Skeletal muscle cell (primary cell): ENCODE results near the gene MAPRE2.
"Not testable (repeated sequence)": the region's sequence is repeated elsewhere in the genome, so short reads cannot be mapped to it uniquely, and the experiment has no call there.

Experiments
- DNase-seq: peaks from one replicate; pipeline ENCODE4 v3.0.0-alpha.2; 2010; ENCODE audit warnings: low read depth
- H3K4me3 ChIP-seq: 2 replicates; pipeline ENCODE4 v1.5.1; 2011; ENCODE audit warnings: low read depth, mild to moderate bottlenecking, control low read depth, low read length, moderate library complexity

MAPRE2 gene

GRCh38 chr18:35136248-35136647 lies 95.0 kb downstream of the MAPRE2 start:
- no peak for DNase-seq
- no peak overlapping the region for H3K4me3 ChIP-seq

DNA sequence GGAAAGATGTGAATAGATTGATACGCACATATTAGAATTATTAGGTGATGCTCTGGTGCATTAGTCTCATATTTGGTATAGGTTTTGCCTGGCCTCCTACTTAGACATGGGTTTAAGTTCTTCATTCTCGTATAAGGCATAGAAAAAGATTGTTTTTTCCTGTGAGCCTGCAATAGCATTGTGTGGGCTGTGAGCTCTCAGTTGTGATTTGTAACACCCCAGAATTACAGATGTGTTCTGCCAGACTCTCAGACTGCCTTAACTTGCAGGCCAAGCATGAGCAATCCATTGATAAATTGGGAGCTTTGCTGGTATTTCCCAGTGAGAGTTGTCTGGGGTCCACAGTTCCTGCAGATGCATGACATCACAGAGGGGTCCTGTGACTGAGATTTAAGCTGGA lies 95.7 kb downstream of the MAPRE2 start:
- H3K4me3 ChIP-seq, result no peak overlapping the region
- no peak for DNase-seq

DNA sequence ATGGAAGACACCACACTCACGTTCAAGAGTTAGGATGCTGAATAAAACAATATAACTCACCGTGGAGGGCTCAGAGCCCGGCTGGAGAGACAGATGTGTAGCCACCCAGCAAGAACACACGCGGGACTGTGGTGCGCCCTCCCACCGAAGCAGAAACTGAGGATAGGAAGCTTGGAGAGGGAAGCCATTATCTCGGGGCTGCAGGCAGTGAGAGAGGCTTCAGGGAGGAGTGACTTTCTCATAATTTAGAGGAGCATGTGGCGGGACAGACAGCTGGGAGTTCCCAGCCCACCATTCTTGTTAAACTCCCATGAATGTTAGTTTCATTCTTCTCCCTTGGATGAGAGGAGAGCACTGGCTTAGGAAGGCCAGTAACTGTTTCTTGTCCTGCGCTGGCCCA lies 96.4 kb downstream of the MAPRE2 start:
- no peak for DNase-seq
- H3K4me3 ChIP-seq, result no peak overlapping the region

DNA sequence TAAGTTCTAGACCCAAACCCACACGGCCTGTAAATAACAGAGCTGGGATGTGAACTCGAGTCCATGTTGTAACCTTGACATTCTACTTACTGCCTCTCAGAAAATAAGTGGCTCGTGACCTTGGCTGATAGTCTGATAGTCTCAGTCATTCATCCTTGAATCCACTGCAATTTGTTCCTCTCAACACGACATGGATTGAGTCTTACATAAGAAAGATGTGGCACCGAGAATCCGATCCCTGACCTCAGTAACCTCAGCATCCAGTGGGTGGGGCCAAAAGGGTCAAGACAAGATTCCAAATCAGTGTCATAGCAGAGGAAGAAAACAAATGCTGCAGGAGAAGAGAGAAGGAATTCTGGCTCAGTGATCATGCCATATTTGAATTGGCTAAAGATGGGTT lies 97.6 kb downstream of the MAPRE2 start:
- no peak for DNase-seq
- H3K4me3 ChIP-seq, result no peak overlapping the region

- DNase-seq, result no peak
- no peak overlapping the region for H3K4me3 ChIP-seq
These were observed 98.3 kb downstream of the MAPRE2 start for GRCh38 chr18:35139517-35139916.

GRCh38 chr18:35141077-35141476 lies 99.9 kb downstream of the MAPRE2 start:
- no peak overlapping the region for H3K4me3 ChIP-seq
- no peak for DNase-seq

- DNase-seq, result no peak
- H3K4me3 ChIP-seq, result no peak overlapping the region
These were observed 100.5 kb downstream of the MAPRE2 start for GRCh38 chr18:35141567-35142274.

- no peak overlapping the region for H3K4me3 ChIP-seq
- no peak for DNase-seq
These were observed 101.0 kb downstream of the MAPRE2 start for GRCh38 chr18:35142275-35142615.

DNA sequence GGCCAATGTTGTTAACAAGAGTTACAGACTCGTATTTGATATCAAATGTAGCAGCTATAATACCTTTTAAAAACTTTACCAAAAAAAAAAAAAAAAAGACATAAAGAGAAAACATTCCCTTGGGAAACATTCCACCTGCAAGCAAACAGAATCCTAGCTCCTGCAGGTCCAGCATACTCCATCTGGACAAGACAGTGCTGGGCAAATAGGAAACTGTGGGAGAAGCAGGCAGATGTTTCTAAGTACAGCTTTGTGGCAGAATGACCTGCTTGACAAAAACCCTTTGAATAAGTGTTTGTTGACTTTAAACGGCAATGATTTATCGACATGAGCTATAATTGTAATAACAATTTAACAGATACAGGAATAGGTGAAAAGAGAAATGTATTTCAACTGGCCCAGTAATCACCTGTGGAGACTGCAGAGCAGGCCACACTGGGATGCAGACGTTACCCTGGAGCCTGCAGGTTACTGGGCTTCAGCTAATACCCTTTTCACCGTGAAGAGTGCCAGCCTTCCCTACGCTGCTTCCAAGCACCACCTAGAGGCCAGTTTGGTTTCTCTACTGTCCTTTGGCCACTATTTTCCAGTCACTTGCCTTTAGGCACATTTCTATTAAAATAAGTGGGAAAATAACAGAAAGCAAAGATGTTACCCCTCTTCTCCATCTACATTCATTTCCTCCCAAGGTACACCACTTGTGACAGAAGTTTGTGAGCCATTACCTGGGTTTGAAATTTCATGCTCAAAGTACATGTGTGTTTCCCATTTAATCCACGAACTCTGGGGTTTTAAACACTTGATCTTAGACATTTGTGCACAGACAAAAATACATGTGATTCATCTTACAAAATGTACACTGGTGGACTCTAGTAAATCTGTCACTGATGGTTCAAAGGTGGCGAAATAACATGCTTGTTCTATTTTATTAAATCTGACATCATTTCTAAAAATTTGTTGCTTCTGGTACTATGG lies 102.7 kb downstream of the MAPRE2 start:
- DNase-seq, result no peak
- no peak overlapping the region for H3K4me3 ChIP-seq

GRCh38 chr18:35144698-35145097 lies 103.5 kb downstream of the MAPRE2 start:
- no peak for DNase-seq
- H3K4me3 ChIP-seq, result no peak overlapping the region

DNA sequence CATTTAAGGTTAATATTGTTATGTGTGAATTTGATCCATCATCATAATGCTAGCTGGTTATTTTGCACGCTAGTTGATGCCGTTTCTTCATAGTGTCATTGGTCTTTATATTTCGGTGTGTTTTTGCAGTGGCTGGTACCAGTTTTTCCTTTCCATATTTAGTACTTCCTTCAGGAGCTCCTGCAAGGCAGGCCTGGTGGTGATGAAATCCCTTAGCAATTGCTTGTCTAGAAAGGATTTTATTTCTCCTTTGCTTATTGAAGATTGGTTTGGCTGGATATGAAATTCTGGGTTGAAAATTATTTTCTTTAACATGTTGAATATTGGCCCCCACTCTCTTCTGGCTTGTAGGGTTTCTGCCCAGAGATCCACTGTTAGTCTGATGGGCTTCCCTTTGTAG lies 109.0 kb downstream of the MAPRE2 start:
- not testable (repeated sequence) for H3K4me3 ChIP-seq, DNase-seq

- no peak overlapping the region for H3K4me3 ChIP-seq
- DNase-seq, result no peak
These were observed 112.5 kb downstream of the MAPRE2 start for GRCh38 chr18:35153609-35154272.

DNA sequence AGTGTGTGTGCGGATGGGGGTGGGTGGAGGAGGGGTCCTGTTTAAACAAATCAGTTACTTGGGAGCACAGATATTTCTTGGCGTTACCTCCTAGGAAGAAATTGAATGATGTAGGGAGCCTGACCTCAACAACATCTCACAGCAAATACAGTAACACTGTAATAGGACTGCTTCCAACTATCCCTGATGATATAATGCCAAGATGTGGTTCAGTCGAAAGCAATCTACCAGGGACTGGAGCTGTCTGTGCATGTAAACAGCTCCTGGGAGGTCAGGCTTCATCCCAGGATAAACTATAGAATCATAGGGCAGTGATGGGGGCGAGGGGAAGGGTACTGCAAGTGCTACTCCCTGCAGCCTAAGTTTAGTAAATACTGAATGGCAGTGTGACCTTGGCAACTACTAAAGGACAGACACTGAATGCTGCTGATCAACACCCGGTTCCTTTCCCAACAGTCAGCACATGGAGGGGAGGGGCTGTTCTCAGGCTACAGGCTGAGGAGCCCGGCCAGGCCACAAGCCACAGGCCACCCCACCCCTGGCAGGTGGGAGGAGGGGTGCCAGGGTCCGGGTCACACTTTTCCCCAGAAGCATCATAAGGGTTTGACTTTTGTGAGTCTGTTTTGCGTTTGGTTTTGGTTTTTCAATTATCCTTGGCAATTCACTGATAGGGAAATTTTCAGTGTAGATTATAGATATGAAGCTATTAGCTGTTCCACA lies 114.3 kb downstream of the MAPRE2 start:
- DNase-seq, result no peak
- H3K4me3 ChIP-seq, result no peak overlapping the region

- no peak for DNase-seq
- no peak overlapping the region for H3K4me3 ChIP-seq
These were observed 116.0 kb downstream of the MAPRE2 start for GRCh38 chr18:35157181-35157580.

GRCh38 chr18:35158728-35159450 lies 117.7 kb downstream of the MAPRE2 start:
- H3K4me3 ChIP-seq, result no peak overlapping the region
- DNase-seq, result no peak

DNA sequence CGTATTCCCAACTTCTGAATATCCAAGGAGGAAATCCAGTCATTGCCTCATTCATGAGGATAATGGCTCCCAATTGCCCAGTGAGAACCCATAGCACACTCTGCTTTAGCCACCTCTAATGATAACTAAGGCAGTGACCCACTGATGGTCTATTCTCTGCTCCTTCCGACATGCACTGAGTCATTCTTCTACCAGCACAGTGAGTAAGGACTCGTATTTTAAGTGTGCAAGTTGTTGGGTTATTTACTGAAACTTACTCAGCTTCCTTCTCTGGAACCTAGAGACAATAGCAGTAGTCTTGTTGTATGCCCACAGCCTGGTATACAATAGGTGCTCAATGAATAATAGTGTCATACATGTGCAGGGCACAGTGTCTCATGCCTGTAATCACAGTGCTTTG lies 118.6 kb downstream of the MAPRE2 start:
- no peak for DNase-seq

GRCh38 chr18:35161485-35161884 lies 120.3 kb downstream of the MAPRE2 start:
- DNase-seq, result no peak
- no peak overlapping the region for H3K4me3 ChIP-seq

More for the DNA sequence above, 118.6 kb downstream of the MAPRE2 start:
- H3K4me3 ChIP-seq, result no peak overlapping the region

GRCh38 chr18:35161934-35162333 lies 120.7 kb downstream of the MAPRE2 start:
- H3K4me3 ChIP-seq, result no peak overlapping the region
- DNase-seq, result no peak

- no peak for DNase-seq
- no peak overlapping the region for H3K4me3 ChIP-seq
These were observed 121.9 kb downstream of the MAPRE2 start for GRCh38 chr18:35163014-35163539.
